Dermis microvascular lymphatic vessel endothelial cell (primary cell): ENCODE results near the gene TPM2. TPM values are rescaled to one million over a fixed set of nuclear protein-coding genes. Genes with fewer than 3 reads are reported as not detected.

ENCODE experiments used
- DNase-seq, 2 donors: peaks; one replicate each; pipeline versions ENCODE4 v3.0.0 to v3.0.0-alpha.2; 2010; ENCODE audit warnings: low read depth in 2 of 2
- total RNA-seq: library from RNA; depleted of rRNA; stranded (reverse); fragments of >200 nt; gene quantifications from 2 replicates; pipeline ENCODE4 v1.2.1, GENCODE V29; 2014

The TPM2 gene
- total RNA-seq, 1 donor from 2014 or later = 6.2 TPM

DNA sequence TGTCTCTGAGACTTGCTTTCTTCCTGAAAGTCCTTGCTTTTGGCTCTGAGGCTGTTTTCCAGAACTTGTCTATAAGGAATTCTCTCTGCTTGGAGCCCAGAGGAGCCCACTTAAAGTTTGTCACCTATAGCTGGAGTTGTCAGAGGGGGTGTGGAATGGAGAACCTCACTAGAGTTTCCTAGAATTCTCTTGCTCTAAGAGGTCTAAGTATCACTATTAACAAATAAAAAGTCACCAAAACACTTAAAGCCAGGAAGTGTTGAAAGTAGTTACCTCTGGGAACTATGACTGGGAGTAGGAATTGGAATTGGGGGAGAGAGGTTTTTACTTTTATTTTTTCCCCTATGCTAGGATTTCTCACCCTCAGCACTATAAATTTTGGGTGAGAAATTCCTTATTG lies 54.0 kb downstream of the TPM2 start:
- no peak for DNase-seq

Other genes starting within 250 kb of the TPM2 start
- gene RUSC2, start 199.8 kb downstream of the TPM2 start, total RNA-seq = 7.8 and 11.1 TPM in 2 replicates
- 3.1 and 5.8 TPM in 2 replicates for gene TESK1, start 84.7 kb downstream of the TPM2 start, total RNA-seq
- 0.13 TPM in 1 of 2 replicates, not detected in the other for gene CD72, start 71.5 kb downstream of the TPM2 start, total RNA-seq
- gene SIT1, start 39.0 kb downstream of the TPM2 start, total RNA-seq = not detected in 2 replicates
- 194,626 and 272,621 TPM in 2 replicates for gene RMRP, start 31.9 kb downstream of the TPM2 start, total RNA-seq
- gene CCDC107, start 31.6 kb downstream of the TPM2 start, total RNA-seq = 7.7 and 10.9 TPM in 2 replicates
- 0.51 and 1.0 TPM in 2 replicates for gene ARHGEF39, start 24.7 kb downstream of the TPM2 start, total RNA-seq
- gene CA9, start 16.0 kb downstream of the TPM2 start, total RNA-seq = 0.13 TPM in 2 replicates
- 230 and 315 TPM in 2 replicates for gene TLN1, start 42.3 kb upstream of the TPM2 start, total RNA-seq
- 35.5 and 39.9 TPM in 2 replicates for gene CREB3, start 42.7 kb upstream of the TPM2 start, total RNA-seq
- gene GBA2, start 59.3 kb upstream of the TPM2 start, total RNA-seq = 66.6 and 78.1 TPM in 2 replicates
- gene RGP1, start 59.4 kb upstream of the TPM2 start, total RNA-seq = 9.0 and 11.3 TPM in 2 replicates
- 142 and 187 TPM in 2 replicates for gene MSMP, start 64.4 kb upstream of the TPM2 start, total RNA-seq
- gene NPR2, start 101.7 kb upstream of the TPM2 start, total RNA-seq = 1.1 and 1.5 TPM in 2 replicates
- not detected in 2 replicates for gene SPAG8, start 122.3 kb upstream of the TPM2 start, total RNA-seq
- 4.4 and 9.9 TPM in 2 replicates for gene HINT2, start 125.1 kb upstream of the TPM2 start, total RNA-seq
- not detected in 2 replicates for gene FAM221B, start 138.8 kb upstream of the TPM2 start, total RNA-seq
- 0.13 and 0.25 TPM in 2 replicates for gene TMEM8B, start 139.3 kb upstream of the TPM2 start, total RNA-seq
- not detected in 2 replicates for gene OR13J1, start 180.5 kb upstream of the TPM2 start, total RNA-seq
- gene HRCT1, start 216.3 kb upstream of the TPM2 start, total RNA-seq = 2.6 and 3.3 TPM in 2 replicates
- 0.76 and 2.8 TPM in 2 replicates for gene SPAAR, start 219.6 kb upstream of the TPM2 start, total RNA-seq